SK-N-SH treated with all-trans-retinoic acid at 6 μM for 48 hours (cell line): ENCODE measurements around the gene MGAT3.
A peak's percentile ranks its signal among the peaks of the same experiment; 100 is the strongest.

Experiments
- ATAC-seq: fragments of 200-7000 bp; cut with Tn5 transposase; 3 replicates; pipeline ENCODE4 v1.9.1; 2020; ENCODE audit warnings: mild to moderate bottlenecking, moderate library complexity
- ARNTL ChIP-seq: fragments of 450-650 bp; formaldehyde crosslinking; IDR thresholded peaks from 2 replicates; pipeline ENCODE4 v1.5.0; 2020; ENCODE audit warnings: low read depth, mild to moderate bottlenecking, moderate library complexity, borderline replicate concordance
- GLIS3 ChIP-seq: fragments of 250-450 bp; sonication (Bioruptor Pico); IDR thresholded peaks from 2 replicates; pipeline ENCODE4 v1.5.0; 2020; ENCODE audit warnings: mild to moderate bottlenecking, moderate library complexity
- OSR1 ChIP-seq: fragments of 250-450 bp; sonication (Bioruptor Pico); IDR thresholded peaks from 2 replicates; pipeline ENCODE4 v1.8.0; 2022; ENCODE audit warnings: moderate library complexity, mild to moderate bottlenecking, inconsistent platforms
- PPARA ChIP-seq: fragments of 250-450 bp; sonication (Bioruptor Pico); IDR thresholded peaks from 2 replicates; pipeline ENCODE4 v1.5.0; 2020; ENCODE audit warnings: mild to moderate bottlenecking, borderline replicate concordance
- RARB ChIP-seq: fragments of 250-450 bp; sonication (Bioruptor Pico); IDR thresholded peaks from 2 replicates; pipeline ENCODE4 v1.8.0; 2021; ENCODE audit warnings: mild to moderate bottlenecking, moderate library complexity
- SNAI2 ChIP-seq: fragments of 250-450 bp; sonication (Bioruptor Pico); IDR thresholded peaks from 2 replicates; pipeline ENCODE4 v1.5.0; 2020; ENCODE audit warnings: mild to moderate bottlenecking, moderate library complexity
- TCF4 ChIP-seq: fragments of 250-450 bp; sonication (Bioruptor Pico); IDR thresholded peaks from 2 replicates; pipeline ENCODE4 v1.8.0; 2021; ENCODE audit warnings: mild to moderate bottlenecking, moderate library complexity, borderline replicate concordance
- TOX ChIP-seq: fragments of 250-450 bp; sonication (Bioruptor Pico); IDR thresholded peaks from 2 replicates; pipeline ENCODE4 v1.8.0; 2021; ENCODE audit warnings: mild to moderate bottlenecking, moderate library complexity, borderline replicate concordance
- ZC3H10 ChIP-seq: fragments of 250-450 bp; sonication (Bioruptor Pico); IDR thresholded peaks from 2 replicates; pipeline ENCODE4 v1.5.1; 2021; ENCODE audit warnings: mild to moderate bottlenecking, moderate library complexity
- ZFP30 ChIP-seq: fragments of 450-650 bp; formaldehyde crosslinking; IDR thresholded peaks from 2 replicates; pipeline ENCODE4 v1.5.0; 2022; ENCODE audit warnings: mild to moderate bottlenecking, moderate library complexity
- ZNF565 ChIP-seq: fragments of 450-650 bp; formaldehyde crosslinking; conservative IDR thresholded peaks from 2 replicates; pipeline ENCODE4 v1.5.0; 2020; ENCODE audit warnings: low read depth, mild to moderate bottlenecking, moderate library complexity
- ZNF70 ChIP-seq: fragments of 450-650 bp; formaldehyde crosslinking; IDR thresholded peaks from 2 replicates; pipeline ENCODE4 v1.5.0; 2020; ENCODE audit warnings: mild to moderate bottlenecking, moderate library complexity
- ZNF8 ChIP-seq: fragments of 450-650 bp; formaldehyde crosslinking; IDR thresholded peaks from 2 replicates; pipeline ENCODE4 v1.5.0; 2020; ENCODE audit warnings: mild to moderate bottlenecking, moderate library complexity
- TF ChIP-seq, protein P1 (sequence below): fragments of 250-450 bp; sonication (Bioruptor Pico); IDR thresholded peaks from 2 replicates; pipeline ENCODE4 v1.5.0; 2020; ENCODE audit warnings: mild to moderate bottlenecking, moderate library complexity
- TF ChIP-seq, protein P2 (sequence below): fragments of 250-450 bp; sonication (Bioruptor Pico); IDR thresholded peaks from 2 replicates; pipeline ENCODE4 v1.8.0; 2021; ENCODE audit warnings: low read depth, mild to moderate bottlenecking, moderate library complexity, borderline replicate concordance
- TF ChIP-seq, protein P3 (sequence below): fragments of 250-450 bp; sonication (Bioruptor Pico); IDR thresholded peaks from 2 replicates; pipeline ENCODE4 v1.8.0; 2020; ENCODE audit warnings: mild to moderate bottlenecking, moderate library complexity, borderline replicate concordance

The MGAT3 gene

DNA sequence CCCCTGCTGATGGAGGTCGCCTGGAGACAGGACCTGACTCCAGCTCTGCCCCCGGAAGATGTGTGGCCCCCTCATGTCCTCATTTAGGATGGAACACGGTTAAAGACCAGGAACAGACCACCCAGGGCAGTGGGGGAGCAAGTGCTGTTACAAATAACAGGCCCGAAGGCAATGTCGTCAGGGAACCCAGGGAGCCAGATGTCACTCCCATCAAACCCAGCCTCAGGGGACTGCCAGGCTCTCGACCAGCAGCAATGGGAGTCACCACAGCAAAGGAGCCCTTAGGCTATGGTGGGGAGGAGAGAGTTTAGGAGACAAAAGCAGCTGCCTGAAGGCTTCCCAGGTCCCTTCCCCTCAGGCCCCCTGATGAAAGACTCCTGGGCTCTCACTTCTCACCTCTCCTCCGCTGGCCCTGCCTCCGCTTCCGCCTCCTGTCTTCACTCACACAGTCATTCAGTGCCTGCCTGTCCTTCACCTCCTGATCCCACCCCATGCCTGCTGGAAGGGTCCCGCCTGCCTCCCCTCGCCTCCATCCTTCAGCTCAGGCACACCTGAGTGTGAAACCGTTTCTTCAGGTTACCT is 71.4 kb downstream of the MGAT3 start (continued):
- TF ChIP-seq, protein P1, sequence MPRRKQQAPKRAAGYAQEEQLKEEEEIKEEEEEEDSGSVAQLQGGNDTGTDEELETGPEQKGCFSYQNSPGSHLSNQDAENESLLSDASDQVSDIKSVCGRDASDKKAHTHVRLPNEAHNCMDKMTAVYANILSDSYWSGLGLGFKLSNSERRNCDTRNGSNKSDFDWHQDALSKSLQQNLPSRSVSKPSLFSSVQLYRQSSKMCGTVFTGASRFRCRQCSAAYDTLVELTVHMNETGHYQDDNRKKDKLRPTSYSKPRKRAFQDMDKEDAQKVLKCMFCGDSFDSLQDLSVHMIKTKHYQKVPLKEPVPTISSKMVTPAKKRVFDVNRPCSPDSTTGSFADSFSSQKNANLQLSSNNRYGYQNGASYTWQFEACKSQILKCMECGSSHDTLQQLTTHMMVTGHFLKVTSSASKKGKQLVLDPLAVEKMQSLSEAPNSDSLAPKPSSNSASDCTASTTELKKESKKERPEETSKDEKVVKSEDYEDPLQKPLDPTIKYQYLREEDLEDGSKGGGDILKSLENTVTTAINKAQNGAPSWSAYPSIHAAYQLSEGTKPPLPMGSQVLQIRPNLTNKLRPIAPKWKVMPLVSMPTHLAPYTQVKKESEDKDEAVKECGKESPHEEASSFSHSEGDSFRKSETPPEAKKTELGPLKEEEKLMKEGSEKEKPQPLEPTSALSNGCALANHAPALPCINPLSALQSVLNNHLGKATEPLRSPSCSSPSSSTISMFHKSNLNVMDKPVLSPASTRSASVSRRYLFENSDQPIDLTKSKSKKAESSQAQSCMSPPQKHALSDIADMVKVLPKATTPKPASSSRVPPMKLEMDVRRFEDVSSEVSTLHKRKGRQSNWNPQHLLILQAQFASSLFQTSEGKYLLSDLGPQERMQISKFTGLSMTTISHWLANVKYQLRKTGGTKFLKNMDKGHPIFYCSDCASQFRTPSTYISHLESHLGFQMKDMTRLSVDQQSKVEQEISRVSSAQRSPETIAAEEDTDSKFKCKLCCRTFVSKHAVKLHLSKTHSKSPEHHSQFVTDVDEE (CRISPR knock-in tag): no peak
- no peak for TF ChIP-seq TOX
- TF ChIP-seq SNAI2: no peak
- no peak for TF ChIP-seq GLIS3 (CRISPR knock-in tag)
- TF ChIP-seq ZNF565: no peak
- TF ChIP-seq TCF4 (CRISPR knock-in tag): no peak
- TF ChIP-seq, protein P2, sequence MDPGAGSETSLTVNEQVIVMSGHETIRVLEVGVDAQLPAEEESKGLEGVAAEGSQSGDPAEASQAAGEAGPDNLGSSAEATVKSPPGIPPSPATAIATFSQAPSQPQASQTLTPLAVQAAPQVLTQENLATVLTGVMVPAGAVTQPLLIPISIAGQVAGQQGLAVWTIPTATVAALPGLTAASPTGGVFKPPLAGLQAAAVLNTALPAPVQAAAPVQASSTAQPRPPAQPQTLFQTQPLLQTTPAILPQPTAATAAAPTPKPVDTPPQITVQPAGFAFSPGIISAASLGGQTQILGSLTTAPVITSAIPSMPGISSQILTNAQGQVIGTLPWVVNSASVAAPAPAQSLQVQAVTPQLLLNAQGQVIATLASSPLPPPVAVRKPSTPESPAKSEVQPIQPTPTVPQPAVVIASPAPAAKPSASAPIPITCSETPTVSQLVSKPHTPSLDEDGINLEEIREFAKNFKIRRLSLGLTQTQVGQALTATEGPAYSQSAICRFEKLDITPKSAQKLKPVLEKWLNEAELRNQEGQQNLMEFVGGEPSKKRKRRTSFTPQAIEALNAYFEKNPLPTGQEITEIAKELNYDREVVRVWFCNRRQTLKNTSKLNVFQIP (CRISPR knock-in tag): no peak
- TF ChIP-seq, protein P3, sequence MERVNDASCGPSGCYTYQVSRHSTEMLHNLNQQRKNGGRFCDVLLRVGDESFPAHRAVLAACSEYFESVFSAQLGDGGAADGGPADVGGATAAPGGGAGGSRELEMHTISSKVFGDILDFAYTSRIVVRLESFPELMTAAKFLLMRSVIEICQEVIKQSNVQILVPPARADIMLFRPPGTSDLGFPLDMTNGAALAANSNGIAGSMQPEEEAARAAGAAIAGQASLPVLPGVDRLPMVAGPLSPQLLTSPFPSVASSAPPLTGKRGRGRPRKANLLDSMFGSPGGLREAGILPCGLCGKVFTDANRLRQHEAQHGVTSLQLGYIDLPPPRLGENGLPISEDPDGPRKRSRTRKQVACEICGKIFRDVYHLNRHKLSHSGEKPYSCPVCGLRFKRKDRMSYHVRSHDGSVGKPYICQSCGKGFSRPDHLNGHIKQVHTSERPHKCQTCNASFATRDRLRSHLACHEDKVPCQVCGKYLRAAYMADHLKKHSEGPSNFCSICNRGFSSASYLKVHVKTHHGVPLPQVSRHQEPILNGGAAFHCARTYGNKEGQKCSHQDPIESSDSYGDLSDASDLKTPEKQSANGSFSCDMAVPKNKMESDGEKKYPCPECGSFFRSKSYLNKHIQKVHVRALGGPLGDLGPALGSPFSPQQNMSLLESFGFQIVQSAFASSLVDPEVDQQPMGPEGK (CRISPR knock-in tag): no peak
- TF ChIP-seq RARB (CRISPR knock-in tag): no peak
- no peak for TF ChIP-seq ZFP30 (CRISPR knock-in tag)
- no peak for TF ChIP-seq ARNTL (CRISPR knock-in tag)

DNA sequence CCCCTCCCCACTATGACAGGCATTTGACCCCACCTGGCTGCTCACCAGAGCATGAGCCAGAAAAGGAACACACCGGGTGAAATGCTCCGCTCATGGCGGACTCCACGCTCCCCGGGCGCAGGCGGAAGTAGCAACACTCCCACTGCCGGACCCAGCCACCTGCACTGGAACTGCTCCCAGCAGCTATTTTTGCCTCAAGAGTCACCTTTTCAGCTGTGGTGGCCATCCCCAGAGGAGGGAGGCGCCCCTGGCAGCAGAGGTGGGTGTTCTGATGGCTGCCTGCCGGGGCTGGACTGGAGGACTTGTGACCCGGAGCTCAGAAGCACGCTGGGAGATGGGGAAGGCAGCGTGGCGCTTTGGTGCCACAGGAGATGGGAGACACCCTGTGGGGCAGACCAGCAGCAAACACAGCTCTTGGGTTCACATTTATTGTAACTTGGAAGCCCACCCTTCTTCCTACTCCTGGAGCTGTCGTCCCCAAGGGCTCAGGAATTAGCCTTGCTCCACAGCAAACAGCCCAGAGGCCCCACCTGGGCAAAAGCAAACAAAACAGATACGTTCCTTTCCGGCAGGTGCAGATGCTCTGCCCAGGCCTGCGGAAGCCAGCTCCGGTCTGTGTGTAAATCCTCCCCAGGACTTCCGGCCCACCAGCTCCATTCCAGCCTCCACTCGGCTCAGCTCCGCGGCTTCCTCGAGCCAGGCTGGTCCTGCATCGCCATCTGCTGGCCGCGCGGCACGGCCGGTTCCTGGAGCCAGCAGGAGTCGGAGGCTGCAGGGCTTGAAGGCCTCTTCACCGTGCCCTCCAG is 72.1 kb downstream of the MGAT3 start:
- TF ChIP-seq, protein P3 (CRISPR knock-in tag): no peak
- TF ChIP-seq ZNF70 (CRISPR knock-in tag) (no peak), SNAI2 (no peak), ZNF8 (CRISPR knock-in tag) (no peak)
- TF ChIP-seq, protein P1 (CRISPR knock-in tag): no peak
- peak; percentile 34 for ATAC-seq

DNA sequence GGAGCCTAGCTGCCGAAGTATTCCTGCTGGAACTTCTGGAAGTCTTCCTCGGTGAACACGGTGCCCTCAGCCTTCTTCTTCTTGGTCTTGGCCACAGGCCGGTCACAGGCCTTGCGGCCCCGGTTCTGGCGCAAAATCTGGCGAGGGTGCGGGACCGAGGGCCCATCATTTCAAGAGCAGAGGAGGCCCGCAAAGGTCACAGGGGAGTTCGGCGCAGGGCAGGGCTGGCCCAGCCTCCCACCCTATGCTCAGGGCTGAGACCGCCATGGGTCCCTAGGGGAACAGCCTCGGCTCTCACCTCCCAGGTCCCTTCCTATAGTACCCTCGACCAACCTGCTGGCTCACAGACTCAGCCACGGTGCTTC is 72.7 kb downstream of the MGAT3 start:
- no peak for ATAC-seq
- TF ChIP-seq, protein P1 (CRISPR knock-in tag): no peak
- no peak for TF ChIP-seq ZC3H10 (CRISPR knock-in tag)
- TF ChIP-seq, protein P2 (CRISPR knock-in tag): no peak
- no peak for TF ChIP-seq ARNTL (CRISPR knock-in tag)
- no peak for TF ChIP-seq OSR1
- no peak for TF ChIP-seq GLIS3 (CRISPR knock-in tag)
- TF ChIP-seq ZNF565: no peak
- TF ChIP-seq, protein P3 (CRISPR knock-in tag): no peak
- TF ChIP-seq SNAI2: no peak
- TF ChIP-seq ZFP30 (CRISPR knock-in tag): no peak
- no peak for TF ChIP-seq ZNF70 (CRISPR knock-in tag)
- TF ChIP-seq PPARA (CRISPR knock-in tag): no peak
